HT1080 (cell line): ENCODE measurements around the gene SALL3. TPM values are rescaled to one million over a fixed set of nuclear protein-coding genes. Genes with fewer than 3 reads are reported as not detected.

Source experiments
- total RNA-seq: library from RNA; depleted of rRNA; stranded (reverse); fragments of >200 nt; shearing (Covaris generic); gene quantifications from 2 replicates; pipeline ENCODE4 v1.2.3, GENCODE V29; 2014; rRNA removed

Gene SALL3
- total RNA-seq, 1 experiment from 2014 or later: not detected

Other genes starting within 250 kb of the SALL3 start
- 9.9 and 16.4 TPM in 2 replicates for gene ATP9B, start 89.6 kb downstream of the SALL3 start, total RNA-seq